GM23338 (cell line): ENCODE results near the gene KLRC1. TPM values are rescaled to one million over a fixed set of nuclear protein-coding genes. Genes with fewer than 3 reads are reported as not detected.

Experiments used
- ATAC-seq: fragments of 200-7000 bp; cut with Tn5 transposase; 3 replicates; pipeline ENCODE4 v1.9.1; 2020
- DNase-seq: peaks from one replicate; pipeline ENCODE4 v3.0.0-alpha.2; 2015; ENCODE audit warnings: low spot score
- H2AFZ ChIP-seq: fragments of 200-600 bp; sonication (generic); 2 replicates; pipeline ENCODE4 v1.8.0; 2016; ENCODE audit warnings: antibody characterized with exemption, mild to moderate bottlenecking, moderate library complexity
- H3F3A ChIP-seq: fragments of 200-600 bp; sonication (generic); replicated peaks from 2 replicates; pipeline ENCODE4 v1.8.0; 2017; ENCODE audit warnings: antibody characterized with exemption, mixed run types, low read depth
- H3K27ac ChIP-seq: fragments of 200-600 bp; sonication (generic); 2 replicates; pipeline ENCODE4 v1.6.1; 2016; ENCODE audit warnings: low read depth
- H3K27me3 ChIP-seq: fragments of 200-600 bp; sonication (generic); 2 replicates; pipeline ENCODE4 v1.8.0; 2016; ENCODE audit warnings: mild to moderate bottlenecking, mixed run types, moderate library complexity; ENCODE audit not compliant: insufficient read depth
- H3K36me3 ChIP-seq: fragments of 200-600 bp; sonication (generic); 2 replicates; pipeline ENCODE4 v1.8.0; 2016; ENCODE audit warnings: mild to moderate bottlenecking; ENCODE audit not compliant: insufficient read depth
- H3K4me1 ChIP-seq: fragments of 200-600 bp; sonication (generic); 2 replicates; pipeline ENCODE4 v1.8.0; 2016; ENCODE audit warnings: mild to moderate bottlenecking, moderate library complexity; ENCODE audit not compliant: insufficient read depth
- H3K4me2 ChIP-seq: fragments of 200-600 bp; sonication (generic); 2 replicates; pipeline ENCODE4 v1.7.1; 2017; ENCODE audit warnings: mixed run types
- H3K4me3 ChIP-seq: fragments of 200-600 bp; sonication (generic); 2 replicates; pipeline ENCODE4 v1.6.1; 2016; ENCODE audit warnings: mixed run types
- H3K79me2 ChIP-seq: fragments of 200-600 bp; sonication (generic); replicated peaks from 2 replicates; pipeline ENCODE4 v1.8.0; 2017; ENCODE audit warnings: mild to moderate bottlenecking; ENCODE audit not compliant: insufficient read depth
- H3K9me2 ChIP-seq: fragments of 200-600 bp; sonication (generic); 2 replicates; pipeline ENCODE4 v1.8.0; 2017; ENCODE audit not compliant: insufficient read depth
- H4K20me1 ChIP-seq: fragments of 200-600 bp; sonication (generic); replicated peaks from 2 replicates; pipeline ENCODE4 v1.8.0; 2017; ENCODE audit warnings: mild to moderate bottlenecking; ENCODE audit not compliant: insufficient read depth
- H3K27ac Mint-ChIP-seq: 2 replicates; pipeline ENCODE4 v1.8.0; 2020; ENCODE audit warnings: inconsistent platforms, mild to moderate bottlenecking, moderate library complexity, mixed read lengths
- H3K27me3 Mint-ChIP-seq: 3 replicates; pipeline ENCODE4 v1.8.0; 2022; ENCODE audit warnings: low read depth, mild to moderate bottlenecking, moderate library complexity, mixed read lengths, inconsistent platforms; ENCODE audit not compliant: insufficient read depth, poor library complexity
- H3K36me3 Mint-ChIP-seq: 3 replicates; pipeline ENCODE4 v1.8.0; 2021; ENCODE audit warnings: low read depth, mild to moderate bottlenecking, inconsistent platforms, moderate library complexity, mixed read lengths
- H3K4me1 Mint-ChIP-seq: 3 replicates; pipeline ENCODE4 v1.8.0; 2020; ENCODE audit warnings: mild to moderate bottlenecking, inconsistent platforms, mixed read lengths
- H3K4me3 Mint-ChIP-seq: 3 replicates; pipeline ENCODE4 v1.8.0; 2021; ENCODE audit warnings: moderate library complexity, mild to moderate bottlenecking, inconsistent platforms, mixed read lengths
- H3K9me3 Mint-ChIP-seq: 3 replicates; pipeline ENCODE4 v1.8.0; 2020; ENCODE audit warnings: moderate library complexity, mild to moderate bottlenecking, inconsistent platforms, mixed read lengths
- CREB1 ChIP-seq: fragments of 250-450 bp; sonication (Bioruptor Pico); IDR thresholded peaks from 2 replicates; pipeline ENCODE4 v1.5.0; 2020; ENCODE audit warnings: low read depth, mild to moderate bottlenecking, moderate library complexity
- EZH2 ChIP-seq: fragments of 200-600 bp; sonication (generic); IDR thresholded peaks from one replicate; pipeline ENCODE4 v1.8.0; 2017; ENCODE audit warnings: antibody characterized with exemption, mild to moderate bottlenecking, low read depth; ENCODE audit not compliant: unreplicated experiment
- EZH2phosphoT487 ChIP-seq: fragments of 200-600 bp; sonication (generic); IDR thresholded peaks from one replicate; pipeline ENCODE4 v1.8.1; 2018; ENCODE audit warnings: antibody characterized with exemption; ENCODE audit not compliant: unreplicated experiment
- JUNB ChIP-seq: IDR thresholded peaks from one replicate; pipeline ENCODE4 v1.6.1; 2016; ENCODE audit warnings: antibody characterized with exemption; ENCODE audit not compliant: unreplicated experiment
- NANOG ChIP-seq: IDR thresholded peaks from 2 replicates; pipeline ENCODE4 v1.6.1; 2016; ENCODE audit warnings: antibody characterized with exemption, borderline replicate concordance
- POLR2AphosphoS5 ChIP-seq: IDR thresholded peaks from 2 replicates; pipeline ENCODE4 v1.6.1; 2016; ENCODE audit warnings: antibody characterized with exemption, low read depth
- STAT1 ChIP-seq: IDR thresholded peaks from one replicate; pipeline ENCODE4 v1.6.1; 2016; ENCODE audit warnings: antibody characterized with exemption; ENCODE audit not compliant: unreplicated experiment
- ZNF114 ChIP-seq: fragments of 250-450 bp; sonication (Bioruptor Pico); IDR thresholded peaks from 2 replicates; pipeline ENCODE4 v1.5.0; 2020; ENCODE audit warnings: mild to moderate bottlenecking, moderate library complexity
- ZNF331 ChIP-seq: fragments of 250-450 bp; sonication (Bioruptor Pico); IDR thresholded peaks from 2 replicates; pipeline ENCODE4 v1.5.0; 2020; ENCODE audit warnings: low read depth, mild to moderate bottlenecking, moderate library complexity
- polyA plus RNA-seq: library from polyadenylated mRNA; unstranded; fragments of >200 nt; fragmentation: Nextera tagmentation; extraction: Ambion mirVana; gene quantifications from 2 replicates; pipeline ENCODE4 v1.2.1, GENCODE V29; 2016
- total RNA-seq: library from RNA; depleted of rRNA; stranded (reverse); fragments of >200 nt; shearing (Covaris generic); gene quantifications from 2 replicates; pipeline ENCODE4 v1.2.3, GENCODE V29; 2014
- TF ChIP-seq, protein P1 (sequence below): IDR thresholded peaks from one replicate; pipeline ENCODE4 v1.6.1; 2018; ENCODE audit warnings: antibody characterized with exemption; ENCODE audit not compliant: unreplicated experiment
- TF ChIP-seq, protein P2 (sequence below): fragments of 250-450 bp; sonication (Bioruptor Pico); IDR thresholded peaks from 2 replicates; pipeline ENCODE4 v1.5.0; 2020; ENCODE audit warnings: mild to moderate bottlenecking, moderate library complexity
- TF ChIP-seq, protein P3 (sequence below), 2 experiments: fragments of 200-600 bp in 1 of 2; sonication (generic) in 1 of 2; conservative IDR thresholded peaks; 2 replicates each; pipeline versions ENCODE4 v1.5.1 to v1.6.1; 2016 to 2017; ENCODE audit warnings: antibody characterized with exemption in 2 of 2, low read depth in 2 of 2, mild to moderate bottlenecking in 2 of 2, moderate library complexity in 1 of 2
- TF ChIP-seq, protein P4 (sequence below): IDR thresholded peaks from 2 replicates; pipeline ENCODE4 v1.6.1; 2016; ENCODE audit warnings: antibody characterized with exemption

KLRC1 gene
- total and polyA plus RNA-seq, 2 experiments from 2014 or later: not detected

DNA sequence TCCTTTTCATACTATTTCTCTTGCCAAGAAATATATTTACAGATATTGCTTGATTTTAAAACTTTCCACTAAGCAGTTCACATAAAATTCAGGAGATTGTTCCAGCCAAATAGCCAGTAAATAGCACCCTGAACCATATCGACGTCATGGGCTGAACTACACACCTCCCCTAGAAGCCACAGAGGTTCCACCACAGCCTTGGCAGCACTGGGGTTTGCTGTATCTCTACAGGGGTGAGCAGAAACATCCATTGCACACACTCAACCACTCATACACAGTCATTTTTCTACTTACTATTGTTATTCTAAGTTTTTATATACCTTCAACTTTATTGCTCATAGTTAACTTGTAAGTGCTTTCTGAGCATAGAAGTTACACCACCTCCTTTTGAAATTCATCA is 44.4 kb upstream of the KLRC1 start:
- no peak overlapping the region for H3K4me3 Mint-ChIP-seq
- no peak overlapping the region for H3K4me2 ChIP-seq
- TF ChIP-seq ZNF114 (CRISPR knock-in tag) (no peak), ZNF331 (CRISPR knock-in tag) (no peak), CREB1 (CRISPR knock-in tag) (no peak), NANOG (no peak), JUNB (no peak), STAT1 (no peak), EZH2phosphoT487 (no peak), POLR2AphosphoS5 (no peak), EZH2 (no peak)
- TF ChIP-seq, protein P1, sequence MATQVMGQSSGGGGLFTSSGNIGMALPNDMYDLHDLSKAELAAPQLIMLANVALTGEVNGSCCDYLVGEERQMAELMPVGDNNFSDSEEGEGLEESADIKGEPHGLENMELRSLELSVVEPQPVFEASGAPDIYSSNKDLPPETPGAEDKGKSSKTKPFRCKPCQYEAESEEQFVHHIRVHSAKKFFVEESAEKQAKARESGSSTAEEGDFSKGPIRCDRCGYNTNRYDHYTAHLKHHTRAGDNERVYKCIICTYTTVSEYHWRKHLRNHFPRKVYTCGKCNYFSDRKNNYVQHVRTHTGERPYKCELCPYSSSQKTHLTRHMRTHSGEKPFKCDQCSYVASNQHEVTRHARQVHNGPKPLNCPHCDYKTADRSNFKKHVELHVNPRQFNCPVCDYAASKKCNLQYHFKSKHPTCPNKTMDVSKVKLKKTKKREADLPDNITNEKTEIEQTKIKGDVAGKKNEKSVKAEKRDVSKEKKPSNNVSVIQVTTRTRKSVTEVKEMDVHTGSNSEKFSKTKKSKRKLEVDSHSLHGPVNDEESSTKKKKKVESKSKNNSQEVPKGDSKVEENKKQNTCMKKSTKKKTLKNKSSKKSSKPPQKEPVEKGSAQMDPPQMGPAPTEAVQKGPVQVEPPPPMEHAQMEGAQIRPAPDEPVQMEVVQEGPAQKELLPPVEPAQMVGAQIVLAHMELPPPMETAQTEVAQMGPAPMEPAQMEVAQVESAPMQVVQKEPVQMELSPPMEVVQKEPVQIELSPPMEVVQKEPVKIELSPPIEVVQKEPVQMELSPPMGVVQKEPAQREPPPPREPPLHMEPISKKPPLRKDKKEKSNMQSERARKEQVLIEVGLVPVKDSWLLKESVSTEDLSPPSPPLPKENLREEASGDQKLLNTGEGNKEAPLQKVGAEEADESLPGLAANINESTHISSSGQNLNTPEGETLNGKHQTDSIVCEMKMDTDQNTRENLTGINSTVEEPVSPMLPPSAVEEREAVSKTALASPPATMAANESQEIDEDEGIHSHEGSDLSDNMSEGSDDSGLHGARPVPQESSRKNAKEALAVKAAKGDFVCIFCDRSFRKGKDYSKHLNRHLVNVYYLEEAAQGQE: no peak
- TF ChIP-seq, protein P2, sequence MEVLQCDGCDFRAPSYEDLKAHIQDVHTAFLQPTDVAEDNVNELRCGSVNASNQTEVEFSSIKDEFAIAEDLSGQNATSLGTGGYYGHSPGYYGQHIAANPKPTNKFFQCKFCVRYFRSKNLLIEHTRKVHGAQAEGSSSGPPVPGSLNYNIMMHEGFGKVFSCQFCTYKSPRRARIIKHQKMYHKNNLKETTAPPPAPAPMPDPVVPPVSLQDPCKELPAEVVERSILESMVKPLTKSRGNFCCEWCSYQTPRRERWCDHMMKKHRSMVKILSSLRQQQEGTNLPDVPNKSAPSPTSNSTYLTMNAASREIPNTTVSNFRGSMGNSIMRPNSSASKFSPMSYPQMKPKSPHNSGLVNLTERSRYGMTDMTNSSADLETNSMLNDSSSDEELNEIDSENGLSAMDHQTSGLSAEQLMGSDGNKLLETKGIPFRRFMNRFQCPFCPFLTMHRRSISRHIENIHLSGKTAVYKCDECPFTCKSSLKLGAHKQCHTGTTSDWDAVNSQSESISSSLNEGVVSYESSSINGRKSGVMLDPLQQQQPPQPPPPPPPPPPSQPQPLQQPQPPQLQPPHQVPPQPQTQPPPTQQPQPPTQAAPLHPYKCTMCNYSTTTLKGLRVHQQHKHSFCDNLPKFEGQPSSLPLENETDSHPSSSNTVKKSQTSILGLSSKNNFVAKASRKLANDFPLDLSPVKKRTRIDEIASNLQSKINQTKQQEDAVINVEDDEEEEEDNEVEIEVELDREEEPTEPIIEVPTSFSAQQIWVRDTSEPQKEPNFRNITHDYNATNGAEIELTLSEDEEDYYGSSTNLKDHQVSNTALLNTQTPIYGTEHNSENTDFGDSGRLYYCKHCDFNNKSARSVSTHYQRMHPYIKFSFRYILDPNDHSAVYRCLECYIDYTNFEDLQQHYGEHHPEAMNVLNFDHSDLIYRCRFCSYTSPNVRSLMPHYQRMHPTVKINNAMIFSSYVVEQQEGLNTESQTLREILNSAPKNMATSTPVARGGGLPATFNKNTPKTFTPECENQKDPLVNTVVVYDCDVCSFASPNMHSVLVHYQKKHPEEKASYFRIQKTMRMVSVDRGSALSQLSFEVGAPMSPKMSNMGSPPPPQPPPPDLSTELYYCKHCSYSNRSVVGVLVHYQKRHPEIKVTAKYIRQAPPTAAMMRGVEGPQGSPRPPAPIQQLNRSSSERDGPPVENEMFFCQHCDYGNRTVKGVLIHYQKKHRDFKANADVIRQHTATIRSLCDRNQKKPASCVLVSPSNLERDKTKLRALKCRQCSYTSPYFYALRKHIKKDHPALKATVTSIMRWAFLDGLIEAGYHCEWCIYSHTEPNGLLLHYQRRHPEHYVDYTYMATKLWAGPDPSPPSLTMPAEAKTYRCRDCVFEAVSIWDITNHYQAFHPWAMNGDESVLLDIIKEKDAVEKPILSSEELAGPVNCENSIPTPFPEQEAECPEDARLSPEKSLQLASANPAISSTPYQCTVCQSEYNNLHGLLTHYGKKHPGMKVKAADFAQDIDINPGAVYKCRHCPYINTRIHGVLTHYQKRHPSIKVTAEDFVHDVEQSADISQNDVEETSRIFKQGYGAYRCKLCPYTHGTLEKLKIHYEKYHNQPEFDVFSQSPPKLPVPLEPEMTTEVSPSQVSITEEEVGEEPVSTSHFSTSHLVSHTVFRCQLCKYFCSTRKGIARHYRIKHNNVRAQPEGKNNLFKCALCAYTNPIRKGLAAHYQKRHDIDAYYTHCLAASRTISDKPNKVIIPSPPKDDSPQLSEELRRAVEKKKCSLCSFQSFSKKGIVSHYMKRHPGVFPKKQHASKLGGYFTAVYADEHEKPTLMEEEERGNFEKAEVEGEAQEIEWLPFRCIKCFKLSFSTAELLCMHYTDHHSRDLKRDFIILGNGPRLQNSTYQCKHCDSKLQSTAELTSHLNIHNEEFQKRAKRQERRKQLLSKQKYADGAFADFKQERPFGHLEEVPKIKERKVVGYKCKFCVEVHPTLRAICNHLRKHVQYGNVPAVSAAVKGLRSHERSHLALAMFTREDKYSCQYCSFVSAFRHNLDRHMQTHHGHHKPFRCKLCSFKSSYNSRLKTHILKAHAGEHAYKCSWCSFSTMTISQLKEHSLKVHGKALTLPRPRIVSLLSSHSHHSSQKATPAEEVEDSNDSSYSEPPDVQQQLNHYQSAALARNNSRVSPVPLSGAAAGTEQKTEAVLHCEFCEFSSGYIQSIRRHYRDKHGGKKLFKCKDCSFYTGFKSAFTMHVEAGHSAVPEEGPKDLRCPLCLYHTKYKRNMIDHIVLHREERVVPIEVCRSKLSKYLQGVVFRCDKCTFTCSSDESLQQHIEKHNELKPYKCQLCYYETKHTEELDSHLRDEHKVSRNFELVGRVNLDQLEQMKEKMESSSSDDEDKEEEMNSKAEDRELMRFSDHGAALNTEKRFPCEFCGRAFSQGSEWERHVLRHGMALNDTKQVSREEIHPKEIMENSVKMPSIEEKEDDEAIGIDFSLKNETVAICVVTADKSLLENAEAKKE (CRISPR knock-in tag): no peak
- TF ChIP-seq, protein P3, sequence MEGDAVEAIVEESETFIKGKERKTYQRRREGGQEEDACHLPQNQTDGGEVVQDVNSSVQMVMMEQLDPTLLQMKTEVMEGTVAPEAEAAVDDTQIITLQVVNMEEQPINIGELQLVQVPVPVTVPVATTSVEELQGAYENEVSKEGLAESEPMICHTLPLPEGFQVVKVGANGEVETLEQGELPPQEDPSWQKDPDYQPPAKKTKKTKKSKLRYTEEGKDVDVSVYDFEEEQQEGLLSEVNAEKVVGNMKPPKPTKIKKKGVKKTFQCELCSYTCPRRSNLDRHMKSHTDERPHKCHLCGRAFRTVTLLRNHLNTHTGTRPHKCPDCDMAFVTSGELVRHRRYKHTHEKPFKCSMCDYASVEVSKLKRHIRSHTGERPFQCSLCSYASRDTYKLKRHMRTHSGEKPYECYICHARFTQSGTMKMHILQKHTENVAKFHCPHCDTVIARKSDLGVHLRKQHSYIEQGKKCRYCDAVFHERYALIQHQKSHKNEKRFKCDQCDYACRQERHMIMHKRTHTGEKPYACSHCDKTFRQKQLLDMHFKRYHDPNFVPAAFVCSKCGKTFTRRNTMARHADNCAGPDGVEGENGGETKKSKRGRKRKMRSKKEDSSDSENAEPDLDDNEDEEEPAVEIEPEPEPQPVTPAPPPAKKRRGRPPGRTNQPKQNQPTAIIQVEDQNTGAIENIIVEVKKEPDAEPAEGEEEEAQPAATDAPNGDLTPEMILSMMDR (conservative IDR thresholded peaks at IDR 0.05; ENCODE audit: low read depth in 2 of 2): no peak
- TF ChIP-seq, protein P4, sequence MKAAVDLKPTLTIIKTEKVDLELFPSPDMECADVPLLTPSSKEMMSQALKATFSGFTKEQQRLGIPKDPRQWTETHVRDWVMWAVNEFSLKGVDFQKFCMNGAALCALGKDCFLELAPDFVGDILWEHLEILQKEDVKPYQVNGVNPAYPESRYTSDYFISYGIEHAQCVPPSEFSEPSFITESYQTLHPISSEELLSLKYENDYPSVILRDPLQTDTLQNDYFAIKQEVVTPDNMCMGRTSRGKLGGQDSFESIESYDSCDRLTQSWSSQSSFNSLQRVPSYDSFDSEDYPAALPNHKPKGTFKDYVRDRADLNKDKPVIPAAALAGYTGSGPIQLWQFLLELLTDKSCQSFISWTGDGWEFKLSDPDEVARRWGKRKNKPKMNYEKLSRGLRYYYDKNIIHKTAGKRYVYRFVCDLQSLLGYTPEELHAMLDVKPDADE: no peak
- H3F3A ChIP-seq: no peaks in the 10 kb centered on the region
- H3K9me3 Mint-ChIP-seq: no peaks in the 10 kb centered on the region; the same call in 2 of the 3 replicates
- H3K79me2 ChIP-seq: no peaks in the 10 kb centered on the region
- no peak overlapping the region for H3K4me3 ChIP-seq
- no peaks in the 10 kb centered on the region for H3K36me3 ChIP-seq
- H3K9me2 ChIP-seq: no peaks in the 10 kb centered on the region
- DNase-seq: no peak
- H3K36me3 Mint-ChIP-seq: no peaks in the 10 kb centered on the region
- H3K27me3 ChIP-seq: no peaks in the 10 kb centered on the region
- no peak overlapping the region for H3K27ac Mint-ChIP-seq
- no peaks in the 10 kb centered on the region for H3K4me1 ChIP-seq
- H2AFZ ChIP-seq: no peak overlapping the region
- H3K4me1 Mint-ChIP-seq: no peaks in the 10 kb centered on the region
- no peak overlapping the region for H3K27ac ChIP-seq
- H4K20me1 ChIP-seq: no peaks in the 10 kb centered on the region
- no peaks in the 10 kb centered on the region for H3K27me3 Mint-ChIP-seq
- no peak for ATAC-seq
